Measurements from ENCODE around the gene ERC1.
"Not testable (repeated sequence)": the region's sequence is repeated elsewhere in the genome, so short reads cannot be mapped to it uniquely, and the experiment has no call there.

ERC1 gene

GRCh38 chr12:988646-989045 lies 2.4 kb upstream of the ERC1 start:
- peak; percentile 32 for DNase-seq (ENCODE audit: low read depth)

- no peak for DNase-seq (ENCODE audit: low read depth)
Observed at GRCh38 chr12:989051-989450, 2.0 kb upstream of the ERC1 start.

- DNase-seq (ENCODE audit: low read depth): peak; percentile 86
Observed at GRCh38 chr12:989751-990660, 1.0 kb upstream of the ERC1 start.

DNA sequence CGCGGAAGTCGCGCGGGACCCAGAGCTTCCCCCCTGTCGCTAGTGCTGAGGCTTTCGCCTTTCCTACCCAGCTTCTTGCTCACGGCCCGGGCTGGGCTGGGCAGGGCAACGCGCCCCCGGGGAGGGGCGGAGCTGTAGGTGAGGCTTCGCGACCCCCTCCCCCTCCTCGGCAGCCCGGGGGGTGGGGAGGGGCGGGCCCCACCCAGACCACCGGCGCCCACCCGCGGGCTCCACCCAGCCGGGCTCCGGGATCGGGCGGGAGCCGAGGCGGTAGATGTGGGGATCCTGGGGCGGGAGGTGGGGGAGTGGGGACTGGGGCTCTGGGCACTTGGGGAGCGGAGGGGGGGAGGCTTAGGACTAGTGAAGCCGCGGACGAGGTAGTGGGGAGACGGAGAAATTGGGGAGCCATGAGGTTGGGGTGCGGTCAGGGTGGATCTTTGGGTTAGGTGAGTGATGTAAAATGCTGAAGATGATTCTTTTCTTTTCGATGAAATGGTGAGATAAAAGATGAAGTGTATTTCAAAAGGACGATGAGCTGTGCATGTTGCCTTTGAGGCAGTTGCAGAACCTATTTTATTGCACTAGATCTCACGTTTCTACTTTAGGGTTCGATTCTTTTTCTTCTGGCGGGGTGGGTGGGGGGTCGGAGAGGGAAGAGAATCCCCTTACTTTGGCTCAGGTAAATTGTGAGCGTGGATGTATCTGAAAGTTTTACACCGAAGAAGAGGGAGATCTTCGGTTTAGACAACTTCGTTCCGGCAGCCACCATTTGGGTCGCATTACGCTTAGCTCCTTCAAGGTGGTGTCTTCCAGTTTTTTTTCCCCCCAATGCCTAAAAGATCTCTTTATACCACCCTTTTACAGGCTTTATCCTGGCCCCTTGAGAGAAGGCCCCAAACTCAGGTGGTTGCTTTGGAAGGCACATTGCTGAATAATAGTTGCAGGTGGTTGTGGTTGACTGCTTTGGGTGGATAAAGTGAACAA lies 619 bp downstream of the ERC1 start:
- no peak for DNase-seq (ENCODE audit: low read depth)

DNA sequence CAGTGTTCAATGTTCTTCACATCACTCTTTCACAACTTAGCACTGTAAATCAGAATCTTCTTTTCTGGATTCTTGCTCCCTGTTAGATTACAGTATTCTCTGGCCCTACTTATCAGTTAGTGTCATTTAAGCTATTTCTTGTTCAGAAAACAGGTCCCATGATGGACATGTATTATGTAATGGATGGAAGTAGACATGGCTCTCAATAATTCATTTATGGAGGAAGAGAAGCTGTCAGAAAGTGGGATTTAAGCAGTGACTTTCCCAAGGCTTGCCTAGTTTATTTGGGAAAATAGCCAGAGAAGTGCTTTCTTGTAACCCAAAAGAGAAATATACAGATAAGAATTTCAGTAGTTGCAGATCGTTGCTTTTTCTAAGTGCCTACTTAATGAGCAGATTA lies 1.6 kb downstream of the ERC1 start:
- no peak for DNase-seq (ENCODE audit: low read depth)

DNA sequence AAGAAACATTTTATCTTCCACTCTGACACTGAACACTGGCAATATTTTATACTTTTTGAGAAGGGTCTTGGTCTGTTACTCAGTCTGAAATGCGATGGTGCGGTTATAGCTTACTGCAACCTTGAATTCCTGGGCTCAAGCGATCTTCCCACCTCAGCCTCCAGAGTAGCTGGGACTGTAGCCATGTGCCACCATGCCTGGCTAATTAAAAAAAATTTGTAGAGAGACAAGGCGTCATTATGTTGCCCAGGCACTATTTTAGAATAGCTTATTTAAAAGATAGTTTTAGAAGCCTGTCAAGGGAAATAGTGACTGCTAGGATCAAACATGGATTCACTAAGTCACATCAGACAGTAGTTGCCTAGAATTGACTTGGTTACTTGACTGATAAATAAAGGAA lies 5.9 kb downstream of the ERC1 start:
- no peak for DNase-seq (ENCODE audit: low read depth)

GRCh38 chr12:997505-997904 lies 6.5 kb downstream of the ERC1 start:
- no peak for DNase-seq (ENCODE audit: low read depth)

- no peak for DNase-seq (ENCODE audit: low read depth)
Observed at GRCh38 chr12:998020-998874, 7.2 kb downstream of the ERC1 start.

GRCh38 chr12:999736-1000135 lies 8.7 kb downstream of the ERC1 start:
- DNase-seq (ENCODE audit: low read depth): not testable (repeated sequence)

- no peak for DNase-seq (ENCODE audit: low read depth)
Observed at GRCh38 chr12:1001507-1001906, 10.5 kb downstream of the ERC1 start.

GRCh38 chr12:1003600-1004271 lies 12.7 kb downstream of the ERC1 start:
- DNase-seq (ENCODE audit: low read depth): no peak

GRCh38 chr12:1006255-1006654 lies 15.2 kb downstream of the ERC1 start:
- no peak for DNase-seq (ENCODE audit: low read depth)

DNA sequence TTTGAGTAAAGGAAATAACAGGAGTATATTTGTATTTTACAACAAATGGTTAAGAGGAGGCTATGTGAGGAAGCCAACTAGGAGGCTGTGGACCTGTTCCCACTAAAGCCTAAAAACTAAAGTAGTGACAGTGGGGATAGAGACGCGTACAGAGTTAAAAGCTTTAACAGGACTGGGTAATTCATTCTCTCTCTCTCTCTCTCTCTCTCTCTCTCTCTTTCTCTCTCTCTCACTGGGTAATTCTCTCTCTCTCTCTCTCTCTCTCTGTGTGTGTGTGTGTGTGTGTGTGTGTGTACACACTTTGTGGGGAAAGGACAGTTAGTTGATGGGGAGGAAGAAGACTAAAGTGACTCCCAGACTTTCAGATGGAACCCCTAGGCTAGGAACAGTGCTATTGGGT lies 16.3 kb downstream of the ERC1 start:
- DNase-seq (ENCODE audit: low read depth): no peak

- no peak for DNase-seq (ENCODE audit: low read depth)
Observed at GRCh38 chr12:1007994-1008393, 17.0 kb downstream of the ERC1 start.

DNA sequence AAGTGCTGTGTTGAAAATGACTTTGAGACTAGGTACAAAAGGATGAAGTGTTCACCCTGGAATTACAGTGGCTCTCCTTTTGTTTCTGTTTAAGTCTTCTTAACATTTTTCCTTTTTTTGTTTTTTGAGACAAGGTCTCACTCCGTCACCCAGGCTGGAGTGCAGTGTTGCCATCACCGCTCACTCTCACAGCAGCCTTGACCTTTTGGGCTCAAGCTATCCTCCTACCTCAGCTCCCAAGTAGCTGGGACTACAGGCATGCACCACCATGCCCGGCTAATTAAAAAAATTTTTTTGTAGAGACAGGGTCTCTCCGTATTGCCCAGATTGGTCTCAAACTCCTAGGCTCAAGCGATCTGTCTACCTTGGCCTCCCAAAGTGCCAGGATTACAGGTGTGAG lies 20.1 kb downstream of the ERC1 start:
- no peak for DNase-seq (ENCODE audit: low read depth)

- peak; percentile 87 for DNase-seq (ENCODE audit: low read depth)
Observed at GRCh38 chr12:1013618-1014489, 22.8 kb downstream of the ERC1 start.

DNA sequence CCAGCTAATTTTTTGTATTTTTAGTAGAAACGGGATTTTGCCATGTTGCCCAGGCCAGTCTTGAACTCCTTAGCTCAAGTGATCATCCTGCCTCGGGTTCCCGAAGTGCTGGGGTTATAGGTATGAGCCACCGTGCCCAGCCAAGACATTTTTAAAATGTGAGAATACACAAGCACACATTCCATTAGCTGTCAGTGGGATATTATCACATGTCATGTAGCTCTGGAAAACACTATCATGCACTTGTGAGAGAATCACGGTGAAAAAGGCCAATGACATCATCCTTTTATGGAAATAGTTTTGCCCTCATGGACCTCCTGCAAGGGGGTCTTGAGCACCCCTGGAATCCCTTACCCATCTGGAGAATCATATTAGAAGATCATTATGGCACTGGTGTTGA lies 28.3 kb downstream of the ERC1 start:
- DNase-seq (ENCODE audit: low read depth): no peak

GRCh38 chr12:1020389-1020788 lies 29.4 kb downstream of the ERC1 start:
- no peak for DNase-seq (ENCODE audit: low read depth)

DNA sequence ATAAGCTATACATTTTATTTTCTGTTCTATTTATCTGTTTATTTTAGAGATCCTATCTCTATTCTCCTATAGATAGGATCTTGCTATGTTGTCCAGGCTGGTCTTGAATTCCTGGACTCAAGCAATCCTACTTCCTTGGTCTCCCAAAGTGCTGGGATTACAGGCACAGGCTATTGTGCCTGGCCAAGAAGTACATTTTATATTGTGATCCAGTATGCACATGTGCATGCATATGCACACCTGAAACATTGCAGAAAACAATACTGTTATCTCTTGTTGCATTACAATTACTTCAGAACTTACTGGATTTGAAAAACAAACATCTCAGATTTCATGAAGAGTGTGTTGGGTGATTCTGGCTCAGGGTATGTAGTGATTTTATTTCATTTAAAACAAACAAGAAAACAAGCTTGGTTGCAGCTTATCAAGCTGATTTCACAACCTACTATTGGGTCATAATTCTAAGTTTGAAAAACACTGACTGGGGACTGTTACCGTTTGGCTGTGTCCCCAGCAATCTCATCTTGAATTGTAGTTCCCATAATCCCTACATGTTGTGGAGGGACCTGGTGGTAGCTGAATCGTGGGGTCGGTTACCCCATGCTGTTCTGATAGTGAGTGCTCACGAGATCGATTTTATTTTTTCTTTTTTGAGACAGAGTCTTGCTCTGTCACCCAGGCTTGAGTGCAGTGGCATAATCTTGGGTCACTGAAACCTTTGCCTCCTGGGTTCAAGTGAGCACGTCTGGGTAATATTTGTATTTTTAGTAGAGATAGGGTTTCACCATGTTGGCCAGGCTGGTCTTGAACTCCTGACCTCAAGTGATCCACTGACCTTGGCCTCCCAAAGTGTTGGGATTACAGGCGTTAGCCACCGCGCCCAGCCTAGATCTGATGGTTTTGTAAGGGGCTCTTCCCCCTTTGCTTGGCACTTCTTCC lies 31.3 kb downstream of the ERC1 start:
- DNase-seq (ENCODE audit: low read depth): no peak
